Subcutaneous adipose tissue (tissue), 4 donors: ENCODE data around the gene C1S. TPM values are rescaled to one million over a fixed set of nuclear protein-coding genes. Genes with fewer than 3 reads are reported as not detected.

Experiments used
- CTCF ChIP-seq: fragments of 450-650 bp; IDR thresholded peaks from one replicate; pipeline ENCODE4 v1.5.1; 2016; ENCODE audit warnings: low read depth, mild to moderate bottlenecking, control low read depth, antibody characterized with exemption, moderate library complexity
- small RNA-seq: library from RNA; depleted of rRNA; stranded (forward); fragments of <200 nt; gene quantifications from one replicate; pipeline ENCODE3, GENCODE V24; 2016
- total RNA-seq, 4 donors: library from RNA; depleted of rRNA; stranded (reverse); fragments of >200 nt; gene quantifications; one replicate each; pipeline ENCODE4 v1.1.0, GENCODE V29; 2016

The C1S gene
- total RNA-seq, 4 donors from 2014 or later = 328 to 926 (median 676) TPM

- no peak for TF ChIP-seq CTCF
These were observed 55.7 kb downstream of the C1S start for GRCh38 chr12:7116196-7116595.

- no peak for TF ChIP-seq CTCF
These were observed 56.4 kb downstream of the C1S start for GRCh38 chr12:7116916-7117315.

GRCh38 chr12:7117670-7118069 is 57.2 kb downstream of the C1S start:
- TF ChIP-seq CTCF = no peak

- no peak for TF ChIP-seq CTCF
These were observed 58.4 kb downstream of the C1S start for GRCh38 chr12:7118881-7119280.

GRCh38 chr12:7120166-7120565 is 59.6 kb downstream of the C1S start:
- no peak for TF ChIP-seq CTCF

Small RNA genes lying within 50 kb of the gene (small RNA-seq; reads per million reads assigned to genes)
- not detected for gene AC006512.1
- gene RNU6-485P = not detected

Other genes starting within 250 kb of the C1S start
- 1 to 10 TPM in 3 of 4 donors, under 1 TPM in 1; 0.66 to 3.1 (median 2.1) TPM for gene GPR162, start 238.9 kb upstream of the C1S start, total RNA-seq
- gene P3H3, start 232.3 kb upstream of the C1S start, total RNA-seq = 10 to 100 TPM in 1 of 4 donors, 1 to 10 TPM in 3; 5.6 to 11.3 (median 6.8) TPM
- under 1 TPM in 2 of 4 donors, not detected in 2; 0.38 to 0.88 TPM for gene GNB3, start 219.8 kb upstream of the C1S start, total RNA-seq
- gene CDCA3, start 209.4 kb upstream of the C1S start, total RNA-seq = 1 to 10 TPM in 2 of 4 donors, under 1 TPM in 1, not detected in 1; 0.38 to 2.6 (median 1.9) TPM
- gene USP5, start 208.6 kb upstream of the C1S start, total RNA-seq = 10 to 100 TPM; 22.3 to 46.7 (median 34.4) TPM
- gene TPI1, start 193.2 kb upstream of the C1S start, total RNA-seq = 100 to 1,000 TPM; 207 to 328 (median 256) TPM
- gene SPSB2, start 187.4 kb upstream of the C1S start, total RNA-seq = 1 to 10 TPM; 4.1 to 6.4 (median 5.7) TPM
- gene LRRC23, start 155.9 kb upstream of the C1S start, total RNA-seq = 1 to 10 TPM; 3.9 to 7.9 (median 6.2) TPM
- 1 to 10 TPM; 3.4 to 6.2 (median 5.6) TPM for gene ENO2, start 146.1 kb upstream of the C1S start, total RNA-seq
- 100 to 1,000 TPM in 1 of 4 donors, 10 to 100 TPM in 3; 41.3 to 136 (median 71.6) TPM for gene ATN1, start 132.8 kb upstream of the C1S start, total RNA-seq
- gene RNU7-1, start 116.9 kb upstream of the C1S start, total RNA-seq = not detected
- gene C12orf57, start 116.7 kb upstream of the C1S start, total RNA-seq = 100 to 1,000 TPM; 233 to 359 (median 280) TPM
- 10 to 100 TPM in 3 of 4 donors, 1 to 10 TPM in 1; 9.6 to 78.0 (median 29.7) TPM for gene PTPN6, start 109.4 kb upstream of the C1S start, total RNA-seq
- gene PHB2, start 90.1 kb upstream of the C1S start, total RNA-seq = 100 to 1,000 TPM; 129 to 165 (median 147) TPM
- gene EMG1, start 89.8 kb upstream of the C1S start, total RNA-seq = 10 to 100 TPM; 19.2 to 30.2 (median 26.8) TPM
- gene LPCAT3, start 42.2 kb upstream of the C1S start, total RNA-seq = 10 to 100 TPM; 21.8 to 55.9 (median 27.1) TPM
- gene C1R, start 31.7 kb downstream of the C1S start, total RNA-seq = 100 to 1,000 TPM; 265 to 697 (median 433) TPM
- gene C1RL, start 48.5 kb downstream of the C1S start, total RNA-seq = 100 to 1,000 TPM in 2 of 4 donors, 10 to 100 TPM in 2; 66.2 to 114 (median 95.8) TPM
- 1 to 10 TPM in 1 of 4 donors, not detected in 3; 2.2 TPM for gene RBP5, start 68.2 kb downstream of the C1S start, total RNA-seq
- gene CLSTN3, start 69.7 kb downstream of the C1S start, total RNA-seq = 10 to 100 TPM; 16.1 to 45.6 (median 28.4) TPM
- 10 to 100 TPM; 62.6 to 94.6 (median 70.5) TPM for gene PEX5, start 129.0 kb downstream of the C1S start, total RNA-seq
- not detected for gene ACSM4, start 243.4 kb downstream of the C1S start, total RNA-seq